Endothelial cell of umbilical vein (primary cell): ENCODE results near the gene CUL3.

Source experiments
- CTCF ChIP-seq, 2 donors: IDR thresholded peaks; 1 replicate in 1 of 2; 2 replicates in 1 of 2; pipeline ENCODE4 v1.5.1; 2011; ENCODE audit warnings: low read length in 2 of 2, mild to moderate bottlenecking in 2 of 2, moderate library complexity in 2 of 2, control low read depth in 1 of 2, inconsistent platforms in 1 of 2, low read depth in 1 of 2; ENCODE audit not compliant: insufficient read depth in 1 of 2; ENCODE audit errors: extremely low read depth in 1 of 2
- MAX ChIP-seq: IDR thresholded peaks from 2 replicates; pipeline ENCODE4 v1.6.1; 2011; ENCODE audit not compliant: insufficient read depth, insufficient read length
- POLR2A ChIP-seq: IDR thresholded peaks from 2 replicates; pipeline ENCODE4 v1.6.1; 2012; ENCODE audit warnings: low read depth, mild to moderate bottlenecking, control low read depth, low read length

GRCh38 chr2:224427471-224427870, 157.7 kb downstream of the CUL3 start:
- TF ChIP-seq CTCF (IDR thresholded peaks at IDR 0.05; ENCODE audit: extremely low read depth in 1 of 2, insufficient read depth in 1 of 2, low read depth in 1 of 2, low read length in 2 of 2) (no peak), POLR2A (no peak), MAX (no peak)
